ENCODE results near the gene CROCC.
"Not testable (repeated sequence)": the region's sequence is repeated elsewhere in the genome, so short reads cannot be mapped to it uniquely, and the experiment has no call there.

CROCC gene

GRCh38 chr1:16946185-16946584 is 24.5 kb downstream of the CROCC start:
- DNase-seq = not testable (repeated sequence)

- DNase-seq = no peak
These were observed 24.9 kb downstream of the CROCC start for GRCh38 chr1:16946646-16947045.

- not testable (repeated sequence) for DNase-seq
These were observed 26.7 kb downstream of the CROCC start for GRCh38 chr1:16948282-16948891.

GRCh38 chr1:16949026-16949425 is 27.3 kb downstream of the CROCC start:
- not testable (repeated sequence) for DNase-seq

GRCh38 chr1:16952376-16952775 is 30.6 kb downstream of the CROCC start:
- DNase-seq = not testable (repeated sequence)

GRCh38 chr1:16954579-16954978 is 32.8 kb downstream of the CROCC start:
- no peak for DNase-seq

- no peak for DNase-seq
These were observed 33.5 kb downstream of the CROCC start for GRCh38 chr1:16955186-16955585.

GRCh38 chr1:16956775-16957174 is 35.0 kb downstream of the CROCC start:
- no peak for DNase-seq

- no peak for DNase-seq
These were observed 36.0 kb downstream of the CROCC start for GRCh38 chr1:16957731-16958130.

- DNase-seq = no peak
These were observed 36.7 kb downstream of the CROCC start for GRCh38 chr1:16958475-16958874.

- peak; percentile 92 for DNase-seq
These were observed 39.0 kb downstream of the CROCC start for GRCh38 chr1:16960560-16961296.

GRCh38 chr1:16961297-16962133 is 39.8 kb downstream of the CROCC start:
- no peak for DNase-seq

- not testable (repeated sequence) for DNase-seq
These were observed 42.4 kb downstream of the CROCC start for GRCh38 chr1:16964169-16964568.

- DNase-seq = no peak
These were observed 43.8 kb downstream of the CROCC start for GRCh38 chr1:16965486-16966067.

GRCh38 chr1:16966282-16966681 is 44.6 kb downstream of the CROCC start:
- DNase-seq = no peak

GRCh38 chr1:16967095-16967575 is 45.4 kb downstream of the CROCC start:
- DNase-seq = no peak

GRCh38 chr1:16967962-16968361 is 46.2 kb downstream of the CROCC start:
- DNase-seq = no peak

GRCh38 chr1:16968372-16968771 is 46.6 kb downstream of the CROCC start:
- DNase-seq = no peak

GRCh38 chr1:16969057-16969611 is 47.4 kb downstream of the CROCC start:
- DNase-seq = no peak

GRCh38 chr1:16969651-16970050 is 47.9 kb downstream of the CROCC start:
- no peak for DNase-seq

GRCh38 chr1:16970132-16970910 is 48.6 kb downstream of the CROCC start:
- no peak for DNase-seq
